H7 (cell line): ENCODE data around the gene CFI. TPM values are rescaled to one million over a fixed set of nuclear protein-coding genes. Genes with fewer than 3 reads are reported as not detected.

Source experiments
- DNase-seq: peaks from one replicate; pipeline ENCODE4 v3.0.0; 2012
- H3K27me3 ChIP-seq: 2 replicates; pipeline ENCODE4 v1.6.0; 2011; ENCODE audit warnings: mild to moderate bottlenecking, low read length; ENCODE audit not compliant: control insufficient read depth, insufficient read depth
- H3K36me3 ChIP-seq: replicated peaks from 2 replicates; pipeline ENCODE4 v1.5.1; 2011; ENCODE audit warnings: low read length; ENCODE audit not compliant: control insufficient read depth, insufficient read depth
- H3K4me3 ChIP-seq: 2 replicates; pipeline ENCODE4 v1.5.1; 2011; ENCODE audit warnings: low read depth, mild to moderate bottlenecking, control low read depth, low read length, moderate library complexity; ENCODE audit not compliant: insufficient read depth
- total RNA-seq: library from RNA; depleted of rRNA; stranded (reverse); fragments of >200 nt; shearing (Covaris generic); gene quantifications from 2 replicates; pipeline ENCODE4 v1.2.3, GENCODE V29; 2014

CFI gene
- total RNA-seq, 1 experiment from 2014 or later, result not detected

- no peak for DNase-seq
- Histone ChIP-seq H3K4me3 (peak overlapping the region; percentile 84), H3K36me3 (no peaks in the 10 kb centered on the region; the same call in 1 of the 2 replicates)
Observed at GRCh38 chr4:109730619-109731545, 70.9 kb downstream of the CFI start.

GRCh38 chr4:109729718-109730618, 71.8 kb downstream of the CFI start, which contains the start of gene PLA2G12A:
PLA2G12A (minus strand) TSS chr4:109730070; CDS start chr4:109729809, 261 bp downstream.
- peak; percentile 95 for DNase-seq
- Histone ChIP-seq H3K27me3 (no peaks in the 10 kb centered on the region), H3K4me3 (peak within 1 kb of the TSS; percentile 89), H3K36me3 (no peaks in the 10 kb centered on the region; the same call in 1 of the 2 replicates)

More at GRCh38 chr4:109730619-109731545, 70.9 kb downstream of the CFI start:
- H3K27me3 ChIP-seq, result no peaks in the 10 kb centered on the region

- Histone ChIP-seq H3K4me3 (peak overlapping the region; percentile 89), H3K36me3 (no peaks in the 10 kb centered on the region; the same call in 1 of the 2 replicates), H3K27me3 (no peaks in the 10 kb centered on the region)
- no peak for DNase-seq
Observed at GRCh38 chr4:109729117-109729717, 72.6 kb downstream of the CFI start.

- Histone ChIP-seq H3K27me3 (no peaks in the 10 kb centered on the region), H3K36me3 (no peaks in the 10 kb centered on the region; the same call in 1 of the 2 replicates), H3K4me3 (peak overlapping the region; percentile 89)
- DNase-seq, result no peak
Observed at GRCh38 chr4:109728385-109728784, 73.4 kb downstream of the CFI start.

GRCh38 chr4:109723110-109723509, 78.7 kb downstream of the CFI start:
- Histone ChIP-seq H3K4me3 (no peak overlapping the region), H3K27me3 (no peaks in the 10 kb centered on the region), H3K36me3 (no peaks in the 10 kb centered on the region; the same call in 1 of the 2 replicates)
- DNase-seq, result no peak

GRCh38 chr4:109722357-109722756, 79.4 kb downstream of the CFI start:
- Histone ChIP-seq H3K36me3 (no peaks in the 10 kb centered on the region; the same call in 1 of the 2 replicates), H3K27me3 (no peaks in the 10 kb centered on the region), H3K4me3 (no peak overlapping the region)
- no peak for DNase-seq

GRCh38 chr4:109721033-109721432, 80.8 kb downstream of the CFI start:
- DNase-seq, result no peak
- H3K27me3 ChIP-seq, result no peaks in the 10 kb centered on the region
- H3K4me3 ChIP-seq, result no peak overlapping the region
- peaks cover 2% of the 10 kb centered on the region for H3K36me3 ChIP-seq

GRCh38 chr4:109719604-109720003, 82.2 kb downstream of the CFI start:
- peaks cover 2% of the 10 kb centered on the region for H3K36me3 ChIP-seq
- H3K27me3 ChIP-seq, result no peaks in the 10 kb centered on the region
- no peak for DNase-seq
- no peak overlapping the region for H3K4me3 ChIP-seq

- DNase-seq, result no peak
- H3K4me3 ChIP-seq, result no peak overlapping the region
- peaks cover 5% of the 10 kb centered on the region for H3K36me3 ChIP-seq
- H3K27me3 ChIP-seq, result no peaks in the 10 kb centered on the region
Observed at GRCh38 chr4:109718759-109719158, 83.0 kb downstream of the CFI start.

GRCh38 chr4:109713500-109713899, 88.3 kb downstream of the CFI start:
- Histone ChIP-seq H3K36me3 (peaks cover 8% of the 10 kb centered on the region), H3K4me3 (no peak overlapping the region), H3K27me3 (no peaks in the 10 kb centered on the region)
- DNase-seq, result no peak

- no peaks in the 10 kb centered on the region for H3K27me3 ChIP-seq
- H3K4me3 ChIP-seq, result no peak overlapping the region
- H3K36me3 ChIP-seq, result peaks cover 5% of the 10 kb centered on the region
- no peak for DNase-seq
Observed at GRCh38 chr4:109708990-109709389, 92.8 kb downstream of the CFI start.

GRCh38 chr4:109708435-109708834, 93.4 kb downstream of the CFI start:
- Histone ChIP-seq H3K27me3 (no peaks in the 10 kb centered on the region), H3K4me3 (no peak overlapping the region), H3K36me3 (peaks cover 3% of the 10 kb centered on the region)
- no peak for DNase-seq

- Histone ChIP-seq H3K36me3 (peaks cover 1% of the 10 kb centered on the region; the same call in 1 of the 2 replicates), H3K27me3 (no peaks in the 10 kb centered on the region), H3K4me3 (peak overlapping the region; percentile 84)
- no peak for DNase-seq
Observed at GRCh38 chr4:109703664-109704361, 98.0 kb downstream of the CFI start.
